Measurements from ENCODE around the gene GAL3ST3.

The GAL3ST3 gene

DNA sequence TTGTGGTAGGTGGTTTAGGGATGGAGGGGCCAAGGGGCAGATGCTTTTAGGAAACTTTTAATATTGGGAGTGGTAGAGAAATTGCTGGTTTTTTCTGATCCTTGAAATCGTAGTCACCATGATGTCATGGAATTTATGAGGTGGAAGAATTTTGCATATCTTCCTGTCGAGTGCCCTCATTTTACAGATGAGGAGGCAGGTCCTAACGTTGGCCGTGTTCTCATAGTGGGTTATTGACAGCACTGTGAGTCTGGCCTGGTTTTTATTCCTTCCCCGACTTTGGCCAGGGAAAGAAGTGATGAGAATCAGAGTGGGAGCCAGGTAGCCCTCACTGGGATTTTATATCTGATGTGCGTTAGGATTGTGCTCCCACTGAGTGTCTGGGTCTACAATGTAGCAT lies 12.3 kb upstream of the GAL3ST3 start:
- no peak overlapping the region for H3K4me3 ChIP-seq (ENCODE audit: low read length)
- TF ChIP-seq, protein P1, sequence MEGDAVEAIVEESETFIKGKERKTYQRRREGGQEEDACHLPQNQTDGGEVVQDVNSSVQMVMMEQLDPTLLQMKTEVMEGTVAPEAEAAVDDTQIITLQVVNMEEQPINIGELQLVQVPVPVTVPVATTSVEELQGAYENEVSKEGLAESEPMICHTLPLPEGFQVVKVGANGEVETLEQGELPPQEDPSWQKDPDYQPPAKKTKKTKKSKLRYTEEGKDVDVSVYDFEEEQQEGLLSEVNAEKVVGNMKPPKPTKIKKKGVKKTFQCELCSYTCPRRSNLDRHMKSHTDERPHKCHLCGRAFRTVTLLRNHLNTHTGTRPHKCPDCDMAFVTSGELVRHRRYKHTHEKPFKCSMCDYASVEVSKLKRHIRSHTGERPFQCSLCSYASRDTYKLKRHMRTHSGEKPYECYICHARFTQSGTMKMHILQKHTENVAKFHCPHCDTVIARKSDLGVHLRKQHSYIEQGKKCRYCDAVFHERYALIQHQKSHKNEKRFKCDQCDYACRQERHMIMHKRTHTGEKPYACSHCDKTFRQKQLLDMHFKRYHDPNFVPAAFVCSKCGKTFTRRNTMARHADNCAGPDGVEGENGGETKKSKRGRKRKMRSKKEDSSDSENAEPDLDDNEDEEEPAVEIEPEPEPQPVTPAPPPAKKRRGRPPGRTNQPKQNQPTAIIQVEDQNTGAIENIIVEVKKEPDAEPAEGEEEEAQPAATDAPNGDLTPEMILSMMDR (conservative IDR thresholded peaks at IDR 0.05; ENCODE audit: low read length): no peak
- DNase-seq (ENCODE audit: low read depth): no peak

- no peak for DNase-seq (ENCODE audit: low read depth)
- no peak overlapping the region for H3K4me3 ChIP-seq (ENCODE audit: low read length)
- TF ChIP-seq, protein P1 (conservative IDR thresholded peaks at IDR 0.05; ENCODE audit: low read length): no peak
These were observed 11.2 kb upstream of the GAL3ST3 start for GRCh38 chr11:66059966-66060680.

- TF ChIP-seq, protein P1 (conservative IDR thresholded peaks at IDR 0.05; ENCODE audit: low read length): no peak
- H3K4me3 ChIP-seq (ENCODE audit: low read length): no peak overlapping the region
- DNase-seq (ENCODE audit: low read depth): no peak
These were observed 7.5 kb upstream of the GAL3ST3 start for GRCh38 chr11:66056501-66056900.

GRCh38 chr11:66055021-66055420 lies 6.1 kb upstream of the GAL3ST3 start:
- DNase-seq (ENCODE audit: low read depth): no peak
- TF ChIP-seq, protein P1 (conservative IDR thresholded peaks at IDR 0.05; ENCODE audit: low read length): no peak
- no peak overlapping the region for H3K4me3 ChIP-seq (ENCODE audit: low read length)

GRCh38 chr11:66052664-66052982 lies 3.7 kb upstream of the GAL3ST3 start:
- no peak for DNase-seq (ENCODE audit: low read depth)
- peak overlapping the region; percentile 77 for H3K4me3 ChIP-seq (ENCODE audit: low read length)
- TF ChIP-seq, protein P1 (conservative IDR thresholded peaks at IDR 0.05; ENCODE audit: low read length): no peak

- peak within 1 kb of the TSS; percentile 77 for H3K4me3 ChIP-seq (ENCODE audit: low read length)
- peak; percentile 98 for DNase-seq (ENCODE audit: low read depth)
- TF ChIP-seq, protein P1 (conservative IDR thresholded peaks at IDR 0.05; ENCODE audit: low read length): no peak
These were observed 3.1 kb upstream of the GAL3ST3 start, which contains the start of gene SF3B2 for GRCh38 chr11:66051766-66052663. Gene SF3B2 (plus strand): TSS chr11:66052364. CDS start chr11:66052385, 21 bp downstream.
